T-cell (primary cell): ENCODE results near the gene ONECUT1. TPM values are rescaled to one million over a fixed set of nuclear protein-coding genes. Genes with fewer than 3 reads are reported as not detected.

Experiments
- ATAC-seq, 4 experiments: fragments of 200-7000 bp in 3 of 4; fragments of 150-1000 bp in 1 of 4; cut with Tn5 transposase; replicated peaks in 1 of 4; 1 replicate in 3 of 4; 2 replicates in 1 of 4; pipeline ENCODE4 v1.10.0; 2021; ENCODE audit warnings: moderate library complexity in 3 of 4, mild to moderate bottlenecking in 2 of 4, moderate number of reproducible peaks in 1 of 4
- CTCF ChIA-PET, 2 donors: fragments of 300-600 bp; sonication (Branson Sonifier 250); formaldehyde crosslinking; loops; one replicate each; lab custom pipeline; 2022; ENCODE audit warnings: antibody characterized with exemption in 2 of 2; lab: Charles Lee
- POLR2A ChIA-PET, 2 donors: fragments of 300-600 bp; sonication (Branson Sonifier 250); formaldehyde crosslinking; loops; one replicate each; lab custom pipeline; 2022; ENCODE audit warnings: antibody characterized with exemption in 2 of 2; lab: Charles Lee
- DNase-seq, 35 experiments: peaks; one replicate each; pipeline versions ENCODE4 v3.0.0 to v3.0.0-alpha.2; 2013 to 2023
- H3K27ac ChIP-seq: one replicate; pipeline ENCODE4 v1.5.1; 2013; ENCODE audit warnings: low read length
- H3K27me3 ChIP-seq, 2 experiments: replicated peaks in 1 of 2; 1 replicate in 1 of 2; 2 replicates in 1 of 2; pipeline versions ENCODE4 v1.6.1 to v1.7.0; 2013; ENCODE audit warnings: low read length in 1 of 2, mixed read lengths in 1 of 2; ENCODE audit not compliant: control insufficient read depth in 2 of 2, insufficient read depth in 2 of 2; ENCODE audit errors: extremely low read depth in 1 of 2
- H3K36me3 ChIP-seq, 2 donors: 1 replicate in 1 of 2; 2 replicates in 1 of 2; pipeline versions ENCODE4 v1.6.1 to v1.7.0; 2013; ENCODE audit warnings: low read length in 1 of 2; ENCODE audit not compliant: control insufficient read depth in 2 of 2, insufficient read depth in 1 of 2; ENCODE audit errors: extremely low read depth in 1 of 2
- H3K4me1 ChIP-seq, 2 experiments: 1 replicate in 1 of 2; 2 replicates in 1 of 2; pipeline versions ENCODE4 v1.6.1 to v1.7.0; 2013; ENCODE audit warnings: low read length in 2 of 2, mixed read lengths in 1 of 2; ENCODE audit not compliant: insufficient read depth in 2 of 2, control insufficient read depth in 1 of 2; ENCODE audit errors: extremely low read depth in 1 of 2
- H3K4me3 ChIP-seq, 2 donors: 1 replicate in 1 of 2; 2 replicates in 1 of 2; pipeline versions ENCODE4 v1.5.1 to v1.7.0; 2013; ENCODE audit warnings: mild to moderate bottlenecking in 2 of 2, low read length in 1 of 2, moderate library complexity in 1 of 2; ENCODE audit not compliant: control insufficient read depth in 1 of 2; ENCODE audit errors: extremely low read depth in 1 of 2
- H3K9me3 ChIP-seq: 2 replicates; pipeline ENCODE4 v1.7.0; 2013
- H3K27ac Mint-ChIP-seq, 2 donors: one replicate each; pipeline ENCODE4 v1.8.0; 2020 to 2021; ENCODE audit warnings: mild to moderate bottlenecking in 2 of 2, mixed read lengths in 2 of 2
- H3K27me3 Mint-ChIP-seq, 2 donors: one replicate each; pipeline ENCODE4 v1.8.0; 2021 to 2022; ENCODE audit warnings: mixed read lengths in 2 of 2
- H3K36me3 Mint-ChIP-seq: one replicate; pipeline ENCODE4 v1.8.0; 2021; ENCODE audit warnings: mixed read lengths
- H3K4me1 Mint-ChIP-seq, 3 donors: one replicate each; pipeline ENCODE4 v1.8.0; 2020 to 2022; ENCODE audit warnings: mixed read lengths in 3 of 3, mild to moderate bottlenecking in 1 of 3
- H3K4me3 Mint-ChIP-seq, 3 donors: one replicate each; pipeline ENCODE4 v1.8.0; 2020 to 2022; ENCODE audit warnings: mild to moderate bottlenecking in 3 of 3, mixed read lengths in 3 of 3, moderate library complexity in 3 of 3
- H3K9me3 Mint-ChIP-seq, 3 donors: one replicate each; pipeline ENCODE4 v1.8.0; 2020 to 2022; ENCODE audit warnings: mixed read lengths in 3 of 3
- WGBS: methylation state at CpG from one replicate; pipeline ENCODE4 v1.1.5; 2013; ENCODE audit warnings: missing lambda C conversion rate; ENCODE audit not compliant: insufficient coverage; 5-methylcytosine and 5-hydroxymethylcytosine counted together
- total RNA-seq, 35 experiments: library from RNA in 6 of 35; stranded (reverse) in 6 of 35; fragments of 120-200 nt in 1 of 35; gene quantifications; one replicate each; pipeline versions ENCODE4 v1.2.1 to v1.2.4 and lab custom pipeline; 2013 to 2026

Gene ONECUT1
- total RNA-seq, 5 donors from 2014 or later (not counting 1 experiment from before 2014, with no cell fraction given), result 0.13 TPM; not detected in 4

GRCh38 chr15:52789008-52789600 lies 1.0 kb downstream of the ONECUT1 start:
- H3K36me3 ChIP-seq, result no peaks in the 10 kb centered on the region
- H3K4me3 ChIP-seq, result peak overlapping the region in 1 of 2 donors; percentile 77
- Mint-ChIP-seq H3K9me3 (no peaks in the 10 kb centered on the region), H3K36me3 (no peaks in the 10 kb centered on the region), H3K27ac (no peak overlapping the region), H3K27me3 (peaks cover 57 to 81% of the 10 kb centered on the region in 2 donors), H3K4me1 (peaks cover 11 to 40% (median 37%) of the 10 kb centered on the region in 3 donors), H3K4me3 (peak overlapping the region; percentile 55 to 65 (median 60))
- H3K9me3 ChIP-seq, result no peaks in the 10 kb centered on the region
- POLR2A ChIA-PET, result no interaction called here
- H3K27ac ChIP-seq, result no peak overlapping the region
- H3K4me1 ChIP-seq, result peaks cover 8 to 57% of the 10 kb centered on the region in 2 experiments
- 9% methylated on average over 37 of the region's 37 CpGs for WGBS
- DNase-seq (no peak), ATAC-seq (no peak)
- peaks cover 19 to 84% of the 10 kb centered on the region in 2 experiments for H3K27me3 ChIP-seq
- CTCF ChIA-PET, result no interaction called here

GRCh38 chr15:52788099-52788986 lies 1.8 kb downstream of the ONECUT1 start:
- Histone ChIP-seq H3K27me3 (peaks cover 17 to 88% of the 10 kb centered on the region in 2 experiments), H3K4me1 (peaks cover 8 to 63% of the 10 kb centered on the region in 2 experiments)

GRCh38 chr15:52787549-52788098 lies 2.5 kb downstream of the ONECUT1 start:
- H3K27ac Mint-ChIP-seq, result peak overlapping the region in 1 of 2 donors; percentile 10
- Histone ChIP-seq H3K27me3 (peaks cover 12 to 90% of the 10 kb centered on the region in 2 experiments), H3K9me3 (no peaks in the 10 kb centered on the region), H3K36me3 (no peaks in the 10 kb centered on the region), H3K4me1 (peaks cover 8 to 64% of the 10 kb centered on the region in 2 experiments), H3K27ac (no peak overlapping the region), H3K4me3 (no peak overlapping the region)
- POLR2A ChIA-PET, result no interaction called here
- peak overlapping the region; percentile 11 to 60 (median 22) for H3K4me3 Mint-ChIP-seq
- peaks cover 57 to 80% of the 10 kb centered on the region in 2 donors for H3K27me3 Mint-ChIP-seq
- H3K4me1 Mint-ChIP-seq, result peaks cover 18 to 48% (median 46%) of the 10 kb centered on the region in 3 donors
- no peaks in the 10 kb centered on the region for H3K9me3 Mint-ChIP-seq
- CTCF ChIA-PET, result interaction anchor here in 1 of 2 donors (1.5 kb wide), 1 partner anchor 21 kb away, joined by 3 read pairs; no protein-coding TSS in a partner anchor
- H3K36me3 Mint-ChIP-seq, result no peaks in the 10 kb centered on the region
- WGBS, result 9% methylated on average over 23 of the region's 27 CpGs
- no peak for ATAC-seq
- no peak for DNase-seq

More at GRCh38 chr15:52788099-52788986, 1.8 kb downstream of the ONECUT1 start:
- 13% methylated on average over 46 of the region's 58 CpGs for WGBS
- DNase-seq (no peak), ATAC-seq (no peak)
- Mint-ChIP-seq H3K36me3 (no peaks in the 10 kb centered on the region), H3K9me3 (no peaks in the 10 kb centered on the region), H3K27ac (peak overlapping the region in 1 of 2 donors; percentile 10), H3K4me1 (peaks cover 16 to 45% (median 43%) of the 10 kb centered on the region in 3 donors), H3K27me3 (peaks cover 57 to 80% of the 10 kb centered on the region in 2 donors), H3K4me3 (peak overlapping the region; percentile 11 to 60 (median 22))
- POLR2A ChIA-PET, result no interaction called here
- Histone ChIP-seq H3K9me3 (no peaks in the 10 kb centered on the region), H3K27ac (no peak overlapping the region), H3K36me3 (no peaks in the 10 kb centered on the region), H3K4me3 (no peak overlapping the region)
- CTCF ChIA-PET, result interaction anchor here in 1 of 2 donors (1.5 kb wide), 1 partner anchor 20 kb away, joined by 3 read pairs; no protein-coding TSS in a partner anchor

GRCh38 chr15:52787123-52787503 lies 3.0 kb downstream of the ONECUT1 start:
- DNase-seq, result no peak
- H3K4me1 ChIP-seq, result peaks cover 8 to 64% of the 10 kb centered on the region in 2 experiments
- ATAC-seq, result no peak
- Mint-ChIP-seq H3K4me3 (peak overlapping the region in 1 of 3 donors; percentile 31), H3K9me3 (no peaks in the 10 kb centered on the region), H3K27me3 (peaks cover 54 to 77% of the 10 kb centered on the region in 2 donors), H3K36me3 (no peaks in the 10 kb centered on the region), H3K27ac (no peak overlapping the region), H3K4me1 (peaks cover 18 to 48% (median 46%) of the 10 kb centered on the region in 3 donors)
- no peaks in the 10 kb centered on the region for H3K9me3 ChIP-seq
- POLR2A ChIA-PET, result no interaction called here
- WGBS, result 8% methylated on average over 23 of the region's 24 CpGs
- H3K27me3 ChIP-seq, result peaks cover 12 to 87% of the 10 kb centered on the region in 2 experiments
- H3K4me3 ChIP-seq, result no peak overlapping the region
- H3K36me3 ChIP-seq, result no peaks in the 10 kb centered on the region
- no peak overlapping the region for H3K27ac ChIP-seq
- CTCF ChIA-PET, result interaction anchor here in 1 of 2 donors (1.5 kb wide), 1 partner anchor 21 kb away, joined by 3 read pairs; no protein-coding TSS in a partner anchor

- H3K9me3 ChIP-seq, result no peaks in the 10 kb centered on the region
- H3K27me3 ChIP-seq, result peaks cover 10 to 83% of the 10 kb centered on the region in 2 experiments
- H3K36me3 ChIP-seq, result no peaks in the 10 kb centered on the region
- Mint-ChIP-seq H3K27me3 (peaks cover 54 to 76% of the 10 kb centered on the region in 2 donors), H3K27ac (no peak overlapping the region), H3K9me3 (no peaks in the 10 kb centered on the region), H3K4me1 (peaks cover 18 to 46% (median 46%) of the 10 kb centered on the region in 3 donors), H3K36me3 (no peaks in the 10 kb centered on the region), H3K4me3 (peak overlapping the region in 1 of 3 donors; percentile 31)
- H3K4me3 ChIP-seq, result no peak overlapping the region
- DNase-seq, result no peak
- no peak overlapping the region for H3K27ac ChIP-seq
- ChIA-PET CTCF (no interaction called here), POLR2A (no interaction called here)
- 10% methylated on average over 12 of the region's 28 CpGs for WGBS
- ATAC-seq, result no peak
- peaks cover 8 to 64% of the 10 kb centered on the region in 2 experiments for H3K4me1 ChIP-seq
Observed at GRCh38 chr15:52786436-52787122, 3.6 kb downstream of the ONECUT1 start.
